Measurements from ENCODE around the gene KRTAP4-7.
"Not testable (repeated sequence)": the region's sequence is repeated elsewhere in the genome, so short reads cannot be mapped to it uniquely, and the experiment has no call there.

Gene KRTAP4-7

DNA sequence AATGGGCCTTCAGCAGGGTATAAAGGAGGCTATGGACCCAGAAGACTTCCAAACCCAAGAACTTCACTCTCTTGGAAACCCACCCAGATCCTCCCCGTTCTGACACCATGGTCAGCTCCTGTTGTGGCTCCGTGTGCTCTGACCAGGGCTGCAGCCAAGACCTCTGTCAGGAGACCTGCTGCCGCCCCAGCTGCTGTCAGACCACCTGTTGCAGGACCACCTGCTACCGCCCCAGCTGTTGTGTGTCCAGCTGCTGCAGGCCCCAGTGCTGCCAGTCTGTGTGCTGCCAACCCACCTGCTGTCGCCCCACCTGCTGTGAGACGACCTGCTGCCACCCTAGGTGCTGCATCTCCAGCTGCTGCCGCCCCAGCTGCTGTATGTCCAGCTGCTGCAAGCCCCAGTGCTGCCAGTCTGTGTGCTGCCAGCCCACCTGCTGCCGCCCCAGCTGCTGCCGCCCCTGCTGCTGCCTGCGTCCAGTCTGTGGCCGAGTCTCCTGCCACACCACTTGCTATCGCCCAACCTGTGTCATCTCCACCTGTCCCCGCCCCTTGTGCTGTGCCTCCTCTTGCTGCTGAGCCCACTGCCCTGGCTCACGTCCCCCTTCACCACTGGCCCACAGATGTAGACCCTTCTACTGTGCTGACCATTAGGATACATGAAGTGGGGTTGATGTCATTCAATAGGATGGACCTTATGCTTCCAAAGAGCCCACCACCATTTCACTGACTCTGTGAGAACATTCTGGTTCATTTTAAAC lies at the start of gene KRTAP4-7:
KRTAP4-7 (plus strand) TSS at position 51 of the 757 bp plus-strand sequence; CDS start at position 108, 57 bp downstream.
- not testable (repeated sequence) for DNase-seq (ENCODE audit: low spot score)

DNA sequence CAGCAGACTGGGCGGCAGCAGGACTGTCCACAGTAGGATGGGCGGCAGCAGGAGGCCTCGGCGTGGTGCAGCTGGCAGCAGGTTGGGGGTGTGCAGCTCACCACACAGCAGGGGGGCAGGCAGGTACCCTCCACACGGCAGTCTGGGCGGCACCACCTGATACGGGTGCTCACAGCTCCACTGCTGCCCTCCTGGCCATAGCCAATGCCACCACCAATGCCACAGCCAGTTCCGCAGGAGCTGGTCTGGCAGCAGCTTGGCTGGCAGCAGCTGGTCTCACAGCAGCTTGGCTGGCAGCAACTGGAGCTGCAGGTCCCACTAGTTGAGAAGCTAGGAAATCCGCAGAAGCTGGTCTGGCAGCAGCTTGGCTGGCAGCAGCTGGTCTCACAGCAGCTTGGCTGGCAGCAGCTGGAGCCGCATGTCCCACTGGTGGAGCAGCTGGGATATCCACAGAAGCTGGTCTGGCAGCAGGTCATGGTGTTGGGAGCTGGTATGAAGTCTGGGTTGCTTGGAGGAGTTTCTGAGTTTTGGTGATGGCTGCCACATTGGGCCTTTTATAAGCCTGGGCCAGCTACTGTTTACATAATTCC lies 49.5 kb upstream of the KRTAP4-7 start, which contains the start of gene KRTAP1-3:
KRTAP1-3 (minus strand) TSS at position 529 of the 590 bp plus-strand sequence; CDS start at position 476, 53 bp downstream.
- DNase-seq (ENCODE audit: low spot score) = not testable (repeated sequence)

DNA sequence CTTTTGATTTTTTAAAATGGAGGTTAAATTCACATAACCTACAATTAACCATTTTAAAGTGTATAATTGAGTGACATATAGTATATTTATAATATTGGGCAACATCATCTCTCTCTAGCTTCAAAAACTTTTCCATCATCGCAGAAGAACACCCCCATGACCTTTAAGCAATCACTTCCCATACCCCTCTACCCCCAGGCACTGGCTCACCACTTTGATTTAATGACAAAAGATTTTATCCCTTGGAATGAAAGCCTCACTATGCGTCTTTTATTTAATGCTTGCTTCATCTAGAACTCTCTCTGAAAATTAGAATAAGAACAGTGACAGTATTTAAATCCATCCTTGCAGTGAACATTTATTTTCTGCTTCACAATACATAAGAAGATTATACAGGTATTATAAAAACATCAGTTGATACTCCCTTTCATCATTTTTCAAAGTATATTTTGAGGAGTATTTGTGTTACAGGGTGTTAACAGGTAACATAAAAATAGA lies 46.0 kb upstream of the KRTAP4-7 start:
- DNase-seq (ENCODE audit: low spot score) = no peak

DNA sequence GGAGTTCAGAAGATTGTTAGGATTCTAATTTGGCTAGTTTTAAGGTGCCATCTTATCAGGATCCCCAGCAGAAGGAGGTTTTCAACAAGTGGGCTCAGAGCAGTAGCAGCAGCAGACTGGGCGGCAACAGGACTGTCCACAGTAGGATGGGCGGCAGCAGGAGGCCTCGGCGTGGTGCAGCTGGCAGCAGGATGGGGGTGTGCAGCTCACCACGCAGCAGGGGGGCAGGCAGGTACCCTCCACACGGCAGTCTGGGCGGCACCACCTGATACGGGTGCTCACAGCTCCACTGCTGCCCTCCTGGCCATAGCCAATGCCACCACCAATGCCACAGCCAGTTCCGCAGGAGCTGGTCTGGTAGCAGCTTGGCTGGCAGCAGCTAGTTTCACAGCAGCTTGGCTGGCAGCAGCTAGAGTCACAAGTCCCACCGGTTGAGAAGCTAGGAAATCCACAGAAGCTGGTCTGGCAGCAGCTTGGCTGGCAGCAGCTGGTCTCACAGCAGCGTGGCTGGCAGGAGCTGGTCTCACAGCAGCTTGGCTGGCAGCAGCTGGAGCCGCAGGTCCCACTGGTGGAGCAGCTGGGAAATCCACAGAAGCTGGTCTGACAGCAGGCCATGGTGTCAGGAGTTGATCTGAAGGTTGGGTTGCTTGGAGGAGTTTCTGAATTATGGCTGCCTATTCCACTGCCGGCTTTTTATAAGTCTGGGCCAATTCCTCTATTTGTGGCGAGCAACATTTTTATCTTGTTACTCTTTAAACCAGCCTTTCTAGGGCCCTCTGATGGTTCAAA lies 43.0 kb upstream of the KRTAP4-7 start, which contains the start of gene KRTAP1-1:
KRTAP1-1 (minus strand) TSS at position 668 of the 789 bp plus-strand sequence; CDS start at position 615, 53 bp downstream.
- DNase-seq (ENCODE audit: low spot score) = not testable (repeated sequence)

DNA sequence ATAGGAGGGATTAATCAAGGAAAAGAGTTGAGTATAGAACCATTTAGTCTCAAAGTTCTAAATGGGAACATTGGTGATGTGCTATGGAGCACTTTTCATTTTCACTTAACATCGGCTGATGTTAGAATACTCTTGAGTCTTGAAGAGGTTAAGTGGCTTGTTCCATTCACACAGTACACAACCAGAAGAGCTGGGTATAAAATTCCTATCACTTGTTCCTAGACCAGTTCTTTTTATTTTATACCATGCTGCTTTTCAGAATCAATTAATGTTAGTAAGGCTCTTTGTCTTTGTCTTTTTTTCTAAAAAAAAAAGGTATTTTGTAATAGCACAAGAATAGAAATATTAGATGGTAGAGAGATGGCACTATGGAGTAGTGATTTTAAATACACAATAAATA lies 41.0 kb upstream of the KRTAP4-7 start:
- DNase-seq (ENCODE audit: low spot score) = no peak

DNA sequence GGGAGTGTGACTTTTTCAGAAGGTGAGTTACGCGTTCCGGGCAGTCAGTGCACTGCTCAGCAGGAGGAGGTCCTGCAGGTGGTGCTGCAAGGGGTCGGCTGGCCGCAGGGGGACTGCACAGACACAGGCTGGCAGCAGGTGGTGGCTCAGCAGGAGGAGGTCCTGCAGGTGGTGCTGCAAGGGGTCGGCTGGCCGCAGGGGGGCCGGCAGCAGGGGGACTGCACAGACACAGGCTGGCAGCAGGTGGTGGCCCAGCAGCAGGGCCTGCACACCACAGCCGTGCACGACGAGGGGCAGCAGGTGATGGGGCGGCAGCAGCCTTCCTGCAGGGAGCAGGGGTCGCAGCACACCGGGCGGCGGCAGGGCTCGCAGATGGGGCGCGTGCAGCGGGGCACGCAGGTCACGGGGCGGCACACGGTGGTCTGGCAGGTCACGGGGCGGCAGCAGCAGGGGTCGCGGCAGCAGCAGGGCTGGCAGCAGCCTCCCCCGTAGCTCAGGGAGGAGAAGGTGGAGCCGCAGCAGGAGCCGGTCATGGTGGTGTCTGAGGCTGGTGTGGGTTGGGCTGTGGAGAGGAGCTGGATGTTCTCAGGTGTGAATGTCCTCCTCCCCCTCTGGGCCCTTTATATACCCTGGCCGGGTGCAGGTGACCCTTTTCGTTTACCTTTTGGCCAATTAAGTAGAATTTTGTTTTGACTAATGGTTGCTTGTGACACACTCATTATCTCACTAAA lies 37.0 kb upstream of the KRTAP4-7 start, which contains the start of gene KRTAP2-1:
KRTAP2-1 (minus strand) TSS at position 582 of the 731 bp plus-strand sequence; CDS start at position 533, 49 bp downstream.
- DNase-seq (ENCODE audit: low spot score) = not testable (repeated sequence)

DNA sequence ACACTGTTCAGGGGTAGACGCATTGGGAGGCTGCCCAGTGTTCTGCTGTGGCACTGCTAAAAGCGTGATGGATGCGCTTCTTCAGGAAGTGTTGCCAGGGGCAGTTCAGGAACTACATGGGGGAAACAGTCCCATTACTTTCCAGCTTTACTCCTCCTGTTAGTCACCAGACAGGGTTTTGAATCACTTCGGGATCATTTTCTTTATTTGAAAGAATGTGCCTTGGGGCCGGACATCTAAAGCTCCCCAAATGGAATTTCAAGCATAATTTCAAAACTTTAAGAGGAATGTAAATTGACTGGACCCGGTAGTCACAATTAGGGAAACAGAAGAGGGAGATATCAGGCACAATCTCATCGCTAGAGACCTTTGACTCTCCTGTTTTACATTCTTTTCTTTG lies 35.5 kb upstream of the KRTAP4-7 start:
- DNase-seq (ENCODE audit: low spot score) = peak; percentile 21

DNA sequence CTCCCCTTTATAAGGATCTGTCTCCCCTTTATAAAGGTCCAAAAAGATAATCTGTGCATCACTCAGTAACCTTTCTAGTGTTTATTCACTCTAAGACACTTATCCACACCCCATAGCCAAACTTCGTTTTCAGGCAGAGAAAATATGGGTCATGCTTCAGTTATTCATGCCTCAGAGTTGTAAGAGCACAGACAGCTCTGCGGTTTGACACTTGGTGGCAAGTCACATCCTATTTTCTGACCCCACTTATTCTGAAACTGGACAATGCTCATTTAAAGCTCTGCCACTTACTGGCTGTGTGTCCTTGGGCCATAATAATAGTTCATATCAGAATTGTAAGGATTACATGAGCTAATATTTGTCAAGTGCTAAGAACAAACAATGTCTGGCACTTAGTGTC lies 34.8 kb upstream of the KRTAP4-7 start:
- no peak for DNase-seq (ENCODE audit: low spot score)

DNA sequence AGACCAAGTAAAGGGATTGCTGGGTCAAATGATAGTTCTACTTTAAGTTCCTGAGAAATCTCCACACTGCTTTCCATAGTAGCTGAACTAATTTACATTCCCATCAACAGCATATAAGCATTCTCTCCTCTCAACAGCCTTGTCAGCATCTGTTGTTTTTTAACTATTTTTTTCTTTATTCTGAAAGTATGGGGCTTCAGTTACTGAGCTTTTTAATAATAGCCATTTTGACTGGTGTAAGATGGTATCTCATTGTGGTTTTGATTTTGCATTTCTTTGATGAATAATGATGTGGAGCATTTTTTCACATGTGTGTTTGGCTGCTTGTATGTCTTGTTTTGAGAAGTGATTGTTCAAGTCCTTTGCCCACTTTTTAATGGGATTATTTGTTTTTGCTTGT lies 31.4 kb upstream of the KRTAP4-7 start:
- no peak for DNase-seq (ENCODE audit: low spot score)

DNA sequence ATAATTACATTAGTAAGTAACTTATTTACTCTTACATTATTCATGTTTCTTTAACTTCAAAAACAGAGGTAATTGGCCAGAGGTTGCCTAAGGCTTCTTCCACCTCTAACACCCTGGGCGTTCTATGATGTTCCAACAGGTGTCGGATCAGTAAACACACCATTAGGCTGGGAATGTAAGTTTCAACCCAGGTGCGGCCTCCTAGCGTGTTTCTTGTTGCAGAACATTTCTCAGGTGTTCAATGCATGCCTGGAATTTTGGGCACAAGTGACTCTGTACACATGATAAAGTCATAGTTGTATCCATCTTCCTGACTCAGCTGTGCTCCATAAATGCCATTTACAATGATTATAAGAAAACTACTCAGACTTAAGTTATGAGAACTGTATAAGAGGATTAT lies 29.9 kb upstream of the KRTAP4-7 start:
- DNase-seq (ENCODE audit: low spot score) = no peak

DNA sequence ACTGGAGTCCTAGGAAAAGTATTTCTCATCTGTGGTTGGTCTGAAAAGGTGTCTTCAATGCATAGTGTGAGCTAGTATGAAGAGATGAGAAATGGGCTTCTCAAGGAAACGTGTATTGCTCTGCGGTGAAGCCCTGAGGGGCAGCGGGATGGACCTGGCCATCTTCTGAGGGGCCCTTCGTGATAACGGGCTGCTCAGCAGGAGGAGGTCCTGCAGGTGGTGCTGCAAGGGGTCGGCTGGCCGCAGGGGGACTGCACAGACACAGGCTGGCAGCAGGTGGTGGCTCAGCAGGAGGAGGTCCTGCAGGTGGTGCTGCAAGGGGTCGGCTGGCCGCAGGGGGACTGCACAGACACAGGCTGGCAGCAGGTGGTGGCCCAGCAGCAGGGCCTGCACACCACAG lies 29.4 kb upstream of the KRTAP4-7 start:
- not testable (repeated sequence) for DNase-seq (ENCODE audit: low spot score)

DNA sequence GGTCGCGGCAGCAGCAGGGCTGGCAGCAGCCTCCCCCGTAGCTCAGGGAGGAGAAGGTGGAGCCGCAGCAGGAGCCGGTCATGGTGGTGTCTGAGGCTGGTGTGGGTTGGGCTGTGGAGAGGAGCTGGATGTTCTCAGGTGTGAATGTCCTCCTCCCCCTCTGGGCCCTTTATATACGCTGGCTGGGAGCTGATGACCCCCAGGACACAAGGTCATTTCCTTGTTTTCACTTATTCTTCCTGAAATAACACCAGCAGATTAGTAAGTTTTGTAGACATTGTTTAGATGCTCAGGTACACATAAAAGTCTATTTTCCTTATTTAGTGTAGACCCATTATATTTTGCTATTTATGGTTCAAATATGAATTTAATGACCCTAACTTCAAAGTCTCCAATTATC lies 28.8 kb upstream of the KRTAP4-7 start, which contains the start of gene KRTAP2-2:
KRTAP2-2 (minus strand) TSS at position 101 of the 400 bp plus-strand sequence; CDS start at position 82, 19 bp downstream.
- not testable (repeated sequence) for DNase-seq (ENCODE audit: low spot score)

DNA sequence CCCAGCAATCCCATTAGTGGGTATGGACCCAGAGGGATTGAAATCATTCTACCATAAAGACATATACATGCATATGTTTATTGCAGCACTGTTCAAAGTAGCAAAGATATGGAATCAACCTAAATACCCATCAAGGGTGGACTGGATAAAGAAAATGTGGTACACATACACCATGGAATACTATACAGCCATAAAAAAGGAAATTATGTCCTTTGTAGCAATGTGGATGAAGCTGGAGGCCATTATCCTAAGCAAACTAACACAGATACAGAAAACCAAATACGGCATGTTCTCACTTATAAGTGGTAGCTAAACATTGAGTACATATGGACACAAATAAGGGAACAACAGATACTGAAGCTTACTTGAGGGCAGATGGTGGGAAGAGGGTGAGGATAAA lies 26.4 kb upstream of the KRTAP4-7 start:
- no peak for DNase-seq (ENCODE audit: low spot score)

DNA sequence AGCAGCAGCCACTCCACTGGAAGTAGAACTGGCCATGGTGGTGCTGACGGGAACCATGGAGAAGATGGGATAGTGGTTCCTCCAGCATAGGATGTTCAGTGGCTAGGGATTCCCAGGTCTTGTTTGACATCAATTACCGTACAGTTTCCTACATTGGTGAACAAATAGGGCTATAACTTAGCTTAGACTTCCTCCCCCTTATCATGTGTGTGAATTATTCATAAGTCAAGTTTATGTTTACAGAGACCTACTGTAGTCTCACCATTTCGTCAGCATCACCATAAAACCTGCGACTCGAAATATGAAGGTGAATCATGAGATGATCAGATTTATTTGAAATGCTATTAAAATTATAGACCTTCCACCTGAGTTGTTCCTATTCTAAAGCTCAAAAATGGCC lies 25.2 kb upstream of the KRTAP4-7 start:
- DNase-seq (ENCODE audit: low spot score) = no peak

DNA sequence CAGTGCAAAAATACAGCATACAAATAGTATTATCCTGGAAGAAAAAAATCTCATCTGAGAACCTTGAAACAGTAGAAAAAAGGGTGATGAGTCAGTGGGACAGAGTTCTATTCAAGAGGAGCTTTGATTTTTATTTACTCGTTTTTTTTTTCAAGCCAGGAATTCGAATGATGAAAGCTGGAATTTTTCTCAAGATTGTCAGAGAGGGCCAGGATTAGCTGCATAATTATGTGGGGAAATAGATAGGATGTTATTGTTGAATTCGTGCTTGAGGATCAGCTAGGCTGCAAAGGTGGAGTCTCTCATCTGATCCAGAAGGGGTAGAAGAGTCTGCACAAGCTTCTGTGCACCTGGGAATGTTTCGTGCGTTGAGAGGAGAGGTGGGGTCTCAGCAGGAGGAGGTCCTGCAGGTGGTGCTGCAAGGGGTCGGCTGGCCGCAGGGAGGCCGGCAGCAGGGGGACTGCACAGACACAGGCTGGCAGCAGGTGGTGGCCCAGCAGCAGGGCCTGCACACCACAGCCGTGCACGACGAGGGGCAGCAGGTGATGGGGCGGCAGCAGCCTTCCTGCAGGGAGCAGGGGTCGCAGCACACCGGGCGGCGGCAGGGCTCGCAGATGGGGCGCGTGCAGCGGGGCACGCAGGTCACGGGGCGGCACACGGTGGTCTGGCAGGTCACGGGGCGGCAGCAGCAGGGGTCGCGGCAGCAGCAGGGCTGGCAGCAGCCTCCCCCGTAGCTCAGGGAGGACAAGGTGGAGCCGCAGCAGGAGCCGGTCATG lies 24.5 kb upstream of the KRTAP4-7 start:
- not testable (repeated sequence) for DNase-seq (ENCODE audit: low spot score)

DNA sequence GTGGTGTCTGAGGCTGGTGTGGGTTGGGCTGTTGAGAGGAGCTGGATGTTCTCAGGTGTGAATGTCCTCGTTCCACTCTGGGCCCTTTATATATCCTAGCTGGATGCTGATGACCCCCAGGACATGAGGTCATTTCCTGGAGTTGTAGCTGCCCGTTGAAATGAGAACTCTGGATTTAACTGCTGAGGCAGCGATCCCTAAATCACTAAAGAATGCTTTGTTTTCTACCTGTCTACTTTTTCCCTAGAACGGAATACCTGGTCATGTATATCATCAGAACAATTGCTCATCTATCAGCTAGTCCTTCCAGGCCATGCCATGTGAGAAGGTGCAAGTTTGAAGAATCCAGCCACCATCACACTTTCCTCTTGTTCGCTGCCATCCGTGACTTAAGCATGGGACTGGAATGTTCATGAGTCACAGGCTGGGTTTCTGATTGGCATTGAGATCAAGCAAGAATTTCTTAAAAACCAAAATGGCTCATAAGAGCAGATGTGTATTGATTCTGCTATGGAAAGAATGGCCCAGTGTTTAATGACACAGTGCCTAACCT lies 23.8 kb upstream of the KRTAP4-7 start, which contains the start of gene KRTAP2-3:
KRTAP2-3 (minus strand) TSS at position 63 of the 553 bp plus-strand sequence. CDS start 64 bp downstream, outside the sequence.
- DNase-seq (ENCODE audit: low spot score) = peak; percentile 25

DNA sequence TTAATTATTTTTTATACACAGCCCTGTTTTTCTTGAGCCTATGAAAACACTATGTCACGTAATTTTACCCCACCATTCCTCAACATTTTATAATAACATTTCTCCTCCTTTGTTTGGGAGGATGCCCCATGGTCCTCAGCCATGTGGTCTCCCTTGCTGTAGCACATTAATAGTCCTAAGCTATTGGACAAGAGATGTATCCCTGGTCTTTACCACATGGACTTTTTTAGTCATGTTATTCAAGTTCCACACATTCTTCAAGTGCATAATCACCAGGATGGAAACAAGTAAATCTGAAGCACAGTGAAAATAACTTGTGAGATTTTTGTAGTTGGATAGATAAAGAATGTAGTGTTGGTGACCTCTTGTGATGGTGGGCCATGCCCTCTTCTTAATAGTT lies 22.0 kb upstream of the KRTAP4-7 start:
- DNase-seq (ENCODE audit: low spot score) = no peak

DNA sequence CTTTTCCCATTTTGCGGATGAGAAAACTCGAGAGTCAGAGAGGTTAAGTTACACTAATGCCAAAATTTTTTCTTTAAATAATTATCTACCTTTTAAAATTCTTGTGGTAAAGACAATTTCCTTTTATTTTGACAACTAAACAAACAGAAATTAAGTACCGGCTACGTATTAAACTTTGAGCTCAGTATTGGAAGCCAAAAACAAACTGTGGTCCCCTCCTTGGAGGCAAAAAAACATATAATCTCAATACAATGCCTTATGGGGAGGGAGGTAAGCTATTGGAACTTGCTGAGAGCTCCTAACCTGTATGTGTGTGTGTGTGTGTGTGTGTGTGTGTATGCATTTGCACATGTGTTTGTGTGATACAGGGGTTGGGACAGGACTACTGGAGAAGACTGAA lies 20.5 kb upstream of the KRTAP4-7 start:
- DNase-seq (ENCODE audit: low spot score) = no peak

DNA sequence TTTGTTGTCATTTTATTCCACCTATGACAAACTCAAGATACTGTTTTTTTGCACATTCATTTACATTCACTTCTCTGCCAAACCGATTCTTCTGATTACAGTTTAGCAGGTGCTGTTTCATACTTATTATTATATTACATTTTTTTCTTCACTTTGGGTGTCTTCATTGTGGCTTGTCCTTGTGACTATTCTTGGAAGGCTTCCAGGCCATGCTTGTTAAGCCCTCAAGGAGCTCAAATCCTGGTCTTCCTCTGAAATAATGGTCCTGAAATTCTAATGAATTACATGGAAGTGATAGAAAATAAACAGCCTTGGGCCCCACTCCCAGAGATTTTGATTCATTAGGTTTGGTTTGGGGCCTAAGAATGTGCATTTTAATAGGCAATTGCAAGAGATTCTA lies 19.6 kb upstream of the KRTAP4-7 start:
- no peak for DNase-seq (ENCODE audit: low spot score)

Data from kidney capillary endothelial cell (primary cell).